ENCODE results near the gene TMEM238L.

DNA sequence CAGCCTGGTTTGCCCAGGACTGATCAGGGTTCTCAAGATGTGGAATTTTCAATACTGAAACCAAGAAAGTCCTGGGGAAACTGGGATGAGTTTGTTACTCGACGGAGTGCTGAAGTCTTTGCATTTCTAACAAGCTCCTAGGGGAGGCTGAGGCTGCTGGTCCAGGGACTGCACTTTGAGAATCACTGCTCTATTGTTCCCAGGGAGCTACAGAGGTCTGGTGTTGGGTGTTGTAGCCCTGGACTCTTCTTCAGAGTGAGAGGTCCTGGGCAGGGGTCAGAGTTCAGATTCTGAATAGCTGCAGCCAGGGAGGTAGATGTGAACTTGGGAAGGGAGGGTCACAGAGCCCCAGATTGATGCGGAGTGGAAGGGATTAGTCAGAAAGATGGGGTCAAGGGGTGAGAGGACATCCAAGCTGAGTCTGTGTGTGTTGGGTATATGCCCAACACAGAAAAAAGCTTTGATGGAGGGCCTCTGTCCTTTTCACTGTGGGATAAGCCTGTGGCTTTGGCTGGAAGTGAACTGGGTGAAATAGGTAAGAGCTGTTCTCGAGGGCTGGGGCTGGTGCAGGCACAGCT, 14.1 kb downstream of the TMEM238L start:
- TF ChIP-seq, protein P1, sequence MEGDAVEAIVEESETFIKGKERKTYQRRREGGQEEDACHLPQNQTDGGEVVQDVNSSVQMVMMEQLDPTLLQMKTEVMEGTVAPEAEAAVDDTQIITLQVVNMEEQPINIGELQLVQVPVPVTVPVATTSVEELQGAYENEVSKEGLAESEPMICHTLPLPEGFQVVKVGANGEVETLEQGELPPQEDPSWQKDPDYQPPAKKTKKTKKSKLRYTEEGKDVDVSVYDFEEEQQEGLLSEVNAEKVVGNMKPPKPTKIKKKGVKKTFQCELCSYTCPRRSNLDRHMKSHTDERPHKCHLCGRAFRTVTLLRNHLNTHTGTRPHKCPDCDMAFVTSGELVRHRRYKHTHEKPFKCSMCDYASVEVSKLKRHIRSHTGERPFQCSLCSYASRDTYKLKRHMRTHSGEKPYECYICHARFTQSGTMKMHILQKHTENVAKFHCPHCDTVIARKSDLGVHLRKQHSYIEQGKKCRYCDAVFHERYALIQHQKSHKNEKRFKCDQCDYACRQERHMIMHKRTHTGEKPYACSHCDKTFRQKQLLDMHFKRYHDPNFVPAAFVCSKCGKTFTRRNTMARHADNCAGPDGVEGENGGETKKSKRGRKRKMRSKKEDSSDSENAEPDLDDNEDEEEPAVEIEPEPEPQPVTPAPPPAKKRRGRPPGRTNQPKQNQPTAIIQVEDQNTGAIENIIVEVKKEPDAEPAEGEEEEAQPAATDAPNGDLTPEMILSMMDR (IDR thresholded peaks at IDR 0.05 in 8 of 11, conservative IDR thresholded peaks at IDR 0.05 in 3 of 11) = no peak
- TF ChIP-seq POLR2A (IDR thresholded peaks at IDR 0.05) = no peak
